Left renal cortex interstitium (tissue), 4 donors: Measurements from ENCODE around the gene PDZD2. TPM values are rescaled to one million over a fixed set of nuclear protein-coding genes. Genes with fewer than 3 reads are reported as not detected.
"Not testable (repeated sequence)": the region's sequence is repeated elsewhere in the genome, so short reads cannot be mapped to it uniquely, and the experiment has no call there.

Experiments
- DNase-seq, 4 donors: peaks; one replicate each; pipeline ENCODE4 v3.0.0-alpha.2; 2013; ENCODE audit warnings: low read depth in 4 of 4, low spot score in 2 of 4, missing footprints in 1 of 4
- polyA plus RNA-seq, 4 donors: library from polyadenylated mRNA; unstranded; fragments of 120-200 nt; gene quantifications; one replicate each; pipeline ENCODE4 v1.2.1, GENCODE V29; 2013; ENCODE audit not compliant: insufficient read length in 4 of 4

Gene PDZD2
- polyA plus RNA-seq, 4 donors, result 16.6 to 21.1 (median 18.4) TPM

DNA sequence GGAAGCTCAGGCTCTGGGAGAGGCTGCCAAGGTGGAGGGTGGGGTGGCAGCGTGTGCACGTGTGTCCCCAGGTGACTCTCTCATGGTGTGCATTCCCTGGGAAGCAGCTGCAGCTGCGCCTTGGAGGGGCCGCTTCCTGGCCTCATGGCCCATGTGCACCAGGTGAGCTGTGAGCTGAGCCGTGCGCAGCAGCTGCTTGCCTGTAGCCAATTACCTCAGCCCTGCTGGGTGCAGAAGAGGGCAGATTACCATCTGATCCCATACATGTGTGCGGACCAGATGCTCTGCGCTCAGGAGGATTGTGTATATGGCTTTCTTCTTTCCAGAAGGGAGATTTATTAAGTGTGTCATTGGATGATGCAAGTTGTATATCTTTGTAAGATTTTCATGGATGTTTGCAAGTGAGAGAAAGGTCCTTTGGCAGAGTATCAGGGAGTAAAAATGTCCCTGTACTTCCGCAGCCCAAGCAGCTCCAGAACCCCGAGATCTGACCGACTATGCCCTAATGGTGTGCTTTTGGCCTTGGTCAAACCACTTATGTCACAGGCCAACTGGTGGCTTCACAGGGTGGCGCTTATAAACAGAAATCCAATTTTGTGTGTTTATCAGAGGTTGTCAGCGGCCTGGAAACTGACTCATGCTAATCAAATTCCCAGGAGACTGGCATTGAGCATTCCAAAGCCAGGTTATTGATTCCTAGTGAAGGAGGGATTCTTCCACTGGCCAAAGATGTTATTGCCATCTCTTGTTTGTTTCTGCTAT is 305.9 kb downstream of the PDZD2 start:
- no peak for DNase-seq

DNA sequence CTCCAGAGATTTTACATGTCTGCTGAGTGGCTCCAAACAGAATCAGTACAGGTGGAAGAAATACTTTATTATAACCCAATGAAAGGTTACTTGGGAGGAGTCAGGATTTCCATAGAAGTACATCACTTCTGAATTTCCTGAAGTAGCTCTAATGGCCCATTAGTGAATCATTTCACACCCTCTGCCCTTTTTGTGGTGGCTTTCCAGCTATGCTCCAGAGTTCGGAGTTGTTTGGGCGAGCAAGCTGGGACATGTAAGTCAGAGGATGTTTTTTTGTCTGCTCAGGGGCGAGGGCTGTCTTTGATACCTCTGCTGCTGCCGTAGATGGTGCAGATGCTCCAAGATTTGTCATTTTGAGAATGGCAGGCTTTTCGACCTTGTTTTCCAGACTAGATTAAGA is 309.1 kb downstream of the PDZD2 start:
- no peak for DNase-seq

DNA sequence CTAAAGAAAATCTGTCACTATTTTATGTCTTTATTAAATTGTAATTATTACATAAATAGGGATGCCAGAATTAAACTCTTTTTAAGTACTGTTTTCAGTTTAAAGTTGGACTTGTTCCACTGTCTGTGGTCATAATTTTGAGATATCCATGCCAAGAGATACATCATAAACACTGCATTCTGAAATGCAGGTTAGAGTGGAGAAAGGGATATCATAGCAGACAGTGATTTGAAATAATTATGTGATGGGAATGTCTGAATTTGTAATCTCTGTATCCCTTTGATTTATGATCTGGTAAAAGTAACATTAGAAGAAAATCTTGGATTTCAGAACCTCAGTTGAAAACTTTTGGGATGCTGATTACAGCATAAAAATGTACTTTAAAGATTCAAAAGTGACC is 313.1 kb downstream of the PDZD2 start:
- DNase-seq, result no peak

DNA sequence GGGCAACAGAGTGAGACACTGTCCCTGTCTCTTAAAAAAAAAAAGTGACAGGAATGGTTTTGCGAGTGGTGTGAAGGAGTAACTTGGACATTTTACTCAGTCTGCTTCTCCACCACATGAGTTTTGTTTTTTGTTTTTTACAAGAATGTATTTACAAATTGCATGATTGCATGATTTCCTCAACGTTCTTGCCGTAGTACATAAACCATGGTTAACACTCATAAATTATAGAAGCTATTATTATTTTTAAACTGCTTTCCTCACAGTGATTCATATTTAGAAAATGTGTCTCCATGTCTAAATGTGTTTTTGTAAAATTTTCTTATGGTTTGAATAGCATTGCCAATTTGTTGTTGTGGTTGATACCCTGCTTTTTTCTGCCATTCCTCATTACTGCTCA is 315.2 kb downstream of the PDZD2 start:
- no peak for DNase-seq

DNA sequence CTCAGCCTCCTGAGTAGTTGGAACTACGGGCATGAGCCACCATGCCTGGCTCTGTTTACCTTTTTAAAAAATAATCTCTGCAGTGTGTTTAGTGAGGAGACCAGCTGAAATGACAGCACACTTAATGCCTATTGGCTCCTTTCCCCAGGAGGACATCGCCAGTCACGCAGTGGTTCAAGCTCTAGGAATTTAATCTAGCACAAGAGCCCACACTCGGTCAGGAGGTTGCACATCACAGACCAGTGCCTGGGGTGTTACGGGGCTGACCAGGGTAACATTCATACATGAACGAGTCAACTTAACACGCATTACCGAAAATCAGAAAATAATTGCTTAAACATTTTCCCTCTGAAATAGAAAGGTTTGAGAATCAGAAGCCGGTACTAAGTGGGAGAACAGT is 318.2 kb downstream of the PDZD2 start:
- DNase-seq, result no peak

DNA sequence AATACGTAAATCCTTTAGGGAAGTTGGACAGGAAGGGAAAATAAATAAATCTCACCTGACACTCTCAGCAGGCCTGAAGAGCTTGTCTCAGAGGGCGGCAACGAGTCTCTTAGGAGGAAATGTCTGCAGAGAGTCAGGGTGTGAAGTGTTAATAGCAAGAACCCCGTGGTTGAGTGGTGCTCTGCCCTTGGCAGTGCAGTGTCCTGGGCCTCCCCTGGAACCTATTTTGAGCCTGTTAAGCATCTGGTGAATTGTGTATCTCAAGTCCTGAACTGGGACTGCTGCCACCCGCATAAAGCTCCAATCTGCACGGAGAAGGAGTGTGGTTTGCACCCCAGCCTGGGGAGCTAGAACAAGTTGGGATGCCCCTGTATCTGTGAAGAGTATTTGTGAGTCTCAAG is 323.4 kb downstream of the PDZD2 start:
- no peak for DNase-seq

DNA sequence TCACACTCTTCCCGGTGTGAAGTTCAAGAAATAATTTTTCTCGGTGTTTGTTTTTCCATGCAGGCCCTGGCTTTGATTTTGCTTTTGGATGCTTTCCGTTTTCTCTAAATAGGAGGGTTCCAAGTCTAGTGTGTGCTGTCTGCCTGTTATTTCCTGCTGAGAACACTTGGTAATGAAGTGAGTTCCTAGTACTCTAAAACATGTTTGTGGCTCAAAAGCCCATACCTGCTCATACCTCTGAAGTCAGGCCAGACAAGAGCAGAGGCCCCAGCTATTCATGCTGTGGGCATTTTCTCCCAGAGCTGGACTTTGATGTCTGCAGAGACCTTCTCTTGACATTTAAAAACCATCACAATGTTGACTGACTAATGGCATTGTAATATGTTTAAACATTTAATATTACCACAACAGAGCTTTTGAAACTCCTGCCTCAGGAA is 324.0 kb downstream of the PDZD2 start:
- DNase-seq, result no peak

DNA sequence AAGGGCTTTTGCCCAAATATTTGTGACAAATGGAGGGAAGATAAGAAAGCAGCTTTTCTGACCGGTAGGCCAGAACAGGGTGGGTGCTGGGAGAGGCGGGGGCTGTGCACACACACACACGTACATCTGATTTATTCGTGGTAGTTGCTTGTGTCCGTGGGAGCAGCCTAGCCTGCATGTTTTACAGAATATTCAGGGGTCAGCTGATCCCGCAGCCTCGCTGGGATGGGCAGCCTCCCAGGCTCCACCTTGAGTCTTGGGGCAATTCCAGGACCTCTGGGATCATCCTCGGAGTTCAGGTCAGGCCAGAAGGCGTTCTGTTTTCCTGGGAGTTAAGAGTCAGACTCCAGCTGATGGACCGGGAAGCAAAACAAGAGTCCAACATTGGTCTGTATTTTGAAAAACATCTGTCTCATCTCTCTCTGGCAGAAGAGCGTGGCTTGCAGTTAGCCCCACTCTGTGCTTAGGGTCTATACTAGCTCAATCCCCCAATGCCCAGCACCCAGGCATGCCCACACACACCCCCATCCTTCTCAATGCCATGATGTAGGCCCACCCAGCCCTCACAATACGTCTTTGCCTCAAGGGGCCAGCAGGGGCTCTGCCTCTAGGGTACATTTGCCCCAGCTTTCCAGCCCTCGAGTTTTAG is 324.6 kb downstream of the PDZD2 start:
- DNase-seq, result no peak

DNA sequence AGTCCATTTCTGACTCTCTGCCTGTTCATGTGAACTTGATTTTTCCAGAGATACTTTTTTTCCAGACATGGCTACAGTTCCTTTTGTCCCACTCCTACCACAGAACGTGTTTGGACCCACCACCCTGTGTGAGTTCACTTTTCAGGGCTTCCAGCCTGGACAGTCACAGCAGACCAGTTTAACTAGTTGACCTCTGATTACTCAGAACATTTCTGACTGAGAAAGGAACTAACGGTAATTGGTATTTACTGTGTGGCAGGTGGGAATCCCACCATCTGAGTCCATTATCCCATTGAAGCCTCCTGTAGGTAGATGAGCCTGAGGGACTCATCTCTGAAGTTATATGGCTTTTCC is 325.1 kb downstream of the PDZD2 start:
- DNase-seq, result no peak

DNA sequence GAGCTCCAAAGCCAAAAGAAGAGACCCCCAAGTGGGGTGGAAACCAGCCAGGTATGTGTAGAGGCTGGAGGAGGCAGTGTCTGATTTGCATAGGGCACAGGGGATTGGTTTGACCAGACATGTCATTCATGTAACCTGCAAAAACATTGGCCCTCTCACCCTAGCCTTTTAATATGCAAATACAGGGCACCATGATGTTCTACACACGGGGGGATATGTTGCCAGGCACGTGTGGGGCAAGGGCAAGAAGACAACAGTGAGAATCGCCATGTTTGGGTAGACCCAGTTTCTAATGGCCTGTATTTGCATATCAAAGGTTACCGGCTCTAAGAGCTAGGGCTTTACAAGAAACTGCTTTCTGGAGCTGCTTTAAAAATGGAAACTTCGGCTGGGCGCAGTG is 326.3 kb downstream of the PDZD2 start:
- DNase-seq, result no peak

DNA sequence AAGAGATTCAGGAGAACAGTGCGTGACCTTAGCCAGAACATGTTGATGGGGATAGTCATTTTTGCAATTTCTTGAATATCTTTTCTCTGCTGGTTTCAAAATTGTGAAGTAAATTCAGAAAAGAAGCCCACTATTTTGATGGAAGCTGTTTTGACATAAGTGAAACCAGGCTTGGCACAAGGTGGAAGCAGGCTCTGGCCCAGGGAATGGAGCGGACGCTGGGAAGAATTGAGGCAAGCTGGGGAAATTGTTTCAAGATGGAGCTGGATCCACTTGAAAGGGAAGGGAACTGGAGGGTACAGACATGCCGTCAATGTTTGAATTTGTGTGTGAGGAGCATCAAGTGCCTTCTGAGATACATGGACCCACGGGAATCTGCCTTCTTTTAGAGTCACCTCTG is 328.0 kb downstream of the PDZD2 start:
- no peak for DNase-seq

DNA sequence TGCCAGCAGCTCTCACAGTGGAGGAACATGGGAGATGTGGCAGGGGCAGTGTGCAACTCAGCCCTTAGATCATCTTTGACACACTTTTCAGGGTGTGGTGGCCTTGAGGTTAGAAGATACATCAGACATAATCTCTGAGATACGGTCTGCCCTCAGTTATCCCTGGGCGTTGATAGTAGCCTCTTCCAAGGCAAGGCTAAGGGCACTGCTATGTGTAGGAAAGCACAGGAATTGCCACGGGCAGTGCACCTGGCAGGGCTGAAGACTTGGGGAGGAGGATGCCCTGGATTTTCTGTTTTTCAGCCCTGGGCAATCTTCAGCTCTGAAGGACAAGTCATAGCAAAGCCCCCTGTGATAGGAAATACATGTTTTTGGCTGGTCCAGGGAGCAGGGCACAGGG is 328.5 kb downstream of the PDZD2 start:
- no peak for DNase-seq

DNA sequence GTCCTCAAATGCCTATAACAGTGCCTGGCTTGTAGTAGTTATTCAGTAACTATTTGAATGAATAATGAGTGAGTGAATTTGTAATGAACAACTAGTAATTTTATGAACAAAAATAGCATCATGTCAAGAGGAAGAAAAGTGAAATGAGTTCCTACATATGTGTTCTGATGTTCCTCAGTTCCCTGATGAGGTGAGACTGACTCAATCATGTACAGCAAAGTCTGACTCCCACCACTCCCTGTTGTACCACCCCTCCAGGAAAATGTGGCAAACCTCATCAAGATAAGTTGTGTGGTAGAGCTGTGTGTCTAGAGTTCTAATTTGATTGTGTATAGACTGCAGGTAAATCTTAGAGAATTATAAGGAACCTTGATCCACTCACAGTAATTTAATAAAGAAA is 333.6 kb downstream of the PDZD2 start:
- DNase-seq, result no peak

DNA sequence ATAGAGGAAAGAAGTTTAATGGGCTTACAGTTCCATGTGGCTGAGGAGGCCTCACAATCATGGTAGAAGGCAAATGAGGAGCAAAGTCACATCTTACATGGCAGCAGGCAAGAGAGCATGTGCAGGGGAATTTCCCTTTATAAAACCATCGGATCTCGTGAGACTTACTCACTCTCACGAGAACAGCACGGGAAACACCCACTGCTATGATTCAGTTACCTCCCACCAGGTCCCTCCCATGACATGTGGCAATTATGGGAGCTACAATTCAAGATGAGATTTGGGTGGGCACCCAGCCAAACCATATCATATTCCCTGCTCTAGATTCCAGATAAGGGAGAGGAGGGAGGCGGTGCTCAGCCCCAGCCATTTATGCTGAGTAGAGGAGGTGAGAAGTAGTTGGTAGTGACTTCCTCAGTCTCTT is 336.3 kb downstream of the PDZD2 start:
- not testable (repeated sequence) for DNase-seq

DNA sequence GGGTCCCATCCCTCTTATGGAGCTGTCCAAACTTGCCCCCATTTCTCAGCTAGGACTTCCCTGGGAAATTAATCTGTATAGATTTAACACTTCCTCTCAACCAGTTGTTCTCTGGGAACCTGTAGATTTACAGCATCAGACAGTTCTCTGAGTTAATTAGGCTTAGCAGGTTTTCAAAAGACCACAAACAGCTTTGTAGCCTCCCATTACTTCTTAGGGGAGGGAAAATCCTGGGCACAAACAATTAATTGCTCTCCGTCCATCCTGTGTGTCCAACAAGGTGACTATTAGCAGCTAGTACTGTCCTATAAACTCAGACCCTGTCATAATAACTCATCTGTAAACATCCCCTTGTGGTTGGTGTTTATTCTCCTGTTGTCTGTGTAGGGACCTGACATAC is 337.2 kb downstream of the PDZD2 start:
- no peak for DNase-seq

DNA sequence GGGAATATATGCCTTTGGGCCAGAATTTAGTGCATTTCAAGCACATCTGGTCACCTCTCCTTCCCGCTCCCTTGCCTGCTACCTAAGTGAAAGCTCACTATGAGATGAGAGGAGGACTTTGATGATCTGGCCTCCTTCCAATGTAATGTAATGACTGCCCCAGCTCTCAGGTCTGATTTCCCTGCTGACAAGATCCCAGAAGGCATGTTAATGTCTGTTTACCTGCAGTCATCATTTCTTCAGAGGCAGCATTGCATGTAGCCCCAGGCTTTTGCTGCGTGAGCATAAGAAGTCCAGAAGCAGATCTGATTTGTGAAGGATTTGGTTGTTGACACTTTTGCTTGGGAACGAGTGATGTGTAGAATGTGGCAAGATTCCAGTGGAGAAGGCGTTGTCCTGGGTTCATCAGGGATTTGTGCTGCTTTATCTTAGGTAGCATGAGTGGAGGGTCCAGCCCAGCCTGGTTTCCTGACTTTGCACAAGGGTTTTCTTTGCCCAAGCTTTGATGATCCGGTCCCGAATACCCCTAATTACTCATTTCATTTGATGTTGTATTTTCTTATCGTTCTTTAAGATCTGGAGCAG is 342.5 kb downstream of the PDZD2 start:
- DNase-seq, result no peak

DNA sequence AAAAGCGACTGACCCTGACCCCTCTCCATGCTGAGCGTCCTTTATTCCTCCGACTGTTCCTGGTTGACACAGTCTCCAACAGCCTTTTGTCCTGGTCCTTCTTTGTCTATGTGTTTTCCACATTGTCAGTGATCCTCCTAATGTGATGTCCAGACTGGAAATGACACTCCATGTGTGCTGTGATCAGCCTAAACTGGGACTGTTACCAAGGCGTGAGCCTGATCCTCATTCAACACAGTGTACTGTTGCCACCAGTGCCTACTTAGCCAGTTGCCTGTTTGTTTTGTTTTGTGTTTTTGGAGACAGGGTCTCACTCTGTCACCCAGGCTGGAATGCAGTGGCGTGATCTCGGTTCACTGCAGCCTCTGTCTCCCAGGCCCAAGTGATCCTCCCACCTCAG is 343.1 kb downstream of the PDZD2 start:
- no peak for DNase-seq

DNA sequence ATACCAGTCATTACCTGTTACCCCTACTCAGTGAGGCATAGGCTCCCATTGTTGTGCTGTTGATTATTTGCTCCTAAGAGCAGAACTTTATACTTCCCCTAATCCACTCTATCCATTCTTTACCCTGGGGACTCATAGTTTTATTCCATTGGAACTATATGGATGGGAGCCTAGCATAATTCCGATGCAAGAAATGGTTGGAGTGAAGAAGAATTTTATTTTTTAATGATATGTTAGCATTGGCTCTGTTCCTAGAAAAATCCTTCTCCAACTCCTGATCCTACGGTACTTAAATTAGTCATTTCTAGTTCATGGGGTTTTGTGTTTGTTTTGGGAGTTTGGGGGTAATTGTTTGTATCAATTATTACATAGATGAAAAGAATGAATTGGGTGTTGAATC is 343.7 kb downstream of the PDZD2 start:
- no peak for DNase-seq

DNA sequence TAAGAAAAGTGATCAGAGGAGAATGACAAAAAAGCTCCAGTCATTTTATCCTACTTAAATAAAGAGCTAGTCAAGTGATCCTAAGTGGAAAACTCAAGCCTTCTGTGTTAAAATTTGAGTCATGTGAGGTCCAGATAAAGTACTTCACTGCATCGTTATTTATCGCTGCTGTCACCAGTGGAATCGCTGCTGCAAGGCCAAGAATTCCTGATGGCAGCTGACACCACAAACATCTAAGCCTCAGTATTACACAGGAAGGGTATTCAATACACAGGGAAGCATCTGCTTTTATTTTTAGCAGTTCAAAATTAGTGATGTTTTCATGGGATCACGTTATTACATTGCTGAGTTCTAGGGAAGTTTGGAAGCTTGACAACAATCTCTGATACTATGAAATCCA is 344.9 kb downstream of the PDZD2 start:
- DNase-seq, result peak in 1 of 4 donors; percentile 42

DNA sequence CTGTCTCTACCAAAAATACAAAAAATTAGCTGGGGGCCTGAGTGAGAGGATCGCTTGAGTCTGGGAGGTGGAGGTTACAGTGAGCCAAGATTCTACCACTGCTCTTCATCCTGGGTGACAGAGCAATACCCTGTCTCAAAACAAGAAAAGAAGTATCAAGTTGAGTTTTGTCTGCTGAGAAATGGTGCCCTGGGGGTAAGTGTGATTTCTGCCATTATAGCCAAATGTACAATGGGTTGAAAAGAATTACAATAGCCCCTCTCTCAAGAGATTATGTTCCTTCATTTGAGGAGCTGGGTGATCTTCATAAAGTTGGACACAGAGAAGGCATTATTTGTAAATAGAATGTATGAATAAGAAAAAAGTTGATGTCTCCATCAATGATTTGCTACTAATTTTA is 345.8 kb downstream of the PDZD2 start:
- DNase-seq, result no peak

DNA sequence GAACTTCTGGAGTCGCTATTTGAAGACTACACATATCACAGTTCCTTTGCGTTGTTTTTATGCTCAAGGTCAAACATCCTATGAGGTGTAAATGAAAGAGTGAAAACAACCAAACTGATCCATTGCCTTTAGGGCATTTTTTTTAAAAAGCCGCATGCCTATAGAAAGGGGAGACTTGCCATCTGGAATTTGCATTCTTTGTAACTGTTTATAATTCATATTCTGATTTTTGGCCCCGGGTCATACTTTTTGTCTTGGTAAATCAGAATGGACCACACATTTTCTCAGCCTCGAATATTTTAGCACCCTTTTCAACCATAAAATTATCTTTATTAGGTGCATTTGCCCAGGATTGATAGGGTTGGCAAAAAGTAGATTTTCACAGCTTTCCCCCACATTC is 347.2 kb downstream of the PDZD2 start:
- no peak for DNase-seq
